PFSK-1 (cell line): ENCODE data around the gene CDHR3.

Experiments
- FOXP2 ChIP-seq: optimal IDR thresholded peaks from 2 replicates; pipeline ENCODE3; 2011; ENCODE audit warnings: borderline replicate concordance, control low read depth, inconsistent platforms; ENCODE audit not compliant: insufficient read depth; ENCODE audit errors: extremely low read length, extremely low read depth
- POLR2AphosphoS5 ChIP-seq: IDR thresholded peaks from 2 replicates; pipeline ENCODE4 v1.6.1; 2012; ENCODE audit warnings: low read depth, mild to moderate bottlenecking, control low read depth, low read length, moderate library complexity
- REST ChIP-seq, 2 experiments: IDR thresholded peaks; 2 replicates each; pipeline versions ENCODE4 v1.6.1 to v1.8.0; 2011 to 2012; ENCODE audit warnings: low read depth in 2 of 2, low read length in 2 of 2, control low read depth in 1 of 2, inconsistent platforms in 1 of 2, mild to moderate bottlenecking in 1 of 2, moderate library complexity in 1 of 2; ENCODE audit not compliant: insufficient read depth in 1 of 2
- SIN3A ChIP-seq: IDR thresholded peaks from 2 replicates; pipeline ENCODE4 v1.6.1; 2012; ENCODE audit warnings: mild to moderate bottlenecking, low read length, moderate library complexity, borderline replicate concordance; ENCODE audit not compliant: insufficient read depth
- TAF1 ChIP-seq: IDR thresholded peaks from 2 replicates; pipeline ENCODE4 v1.6.1; 2012; ENCODE audit warnings: low read length, control low read depth, borderline replicate concordance; ENCODE audit not compliant: insufficient read depth

Gene CDHR3

GRCh38 chr7:105996860-105997737, 34.0 kb downstream of the CDHR3 start:
- TF ChIP-seq FOXP2: no peak
- no peak for TF ChIP-seq TAF1
- no peak for TF ChIP-seq SIN3A
- TF ChIP-seq POLR2AphosphoS5: no peak
- TF ChIP-seq REST (IDR thresholded peaks at IDR 0.05; ENCODE audit: insufficient read depth in 1 of 2, low read depth in 2 of 2, low read length in 2 of 2): no peak

- TF ChIP-seq POLR2AphosphoS5: no peak
- no peak for TF ChIP-seq TAF1
- no peak for TF ChIP-seq FOXP2
- TF ChIP-seq SIN3A: no peak
- TF ChIP-seq REST (IDR thresholded peaks at IDR 0.05; ENCODE audit: insufficient read depth in 1 of 2, low read depth in 2 of 2, low read length in 2 of 2): no peak
Observed at GRCh38 chr7:105999256-105999655, 36.2 kb downstream of the CDHR3 start.

- TF ChIP-seq POLR2AphosphoS5 (no peak), REST (IDR thresholded peaks at IDR 0.05; ENCODE audit: insufficient read depth in 1 of 2, low read depth in 2 of 2, low read length in 2 of 2) (no peak), SIN3A (no peak), TAF1 (no peak), FOXP2 (no peak)
Observed at GRCh38 chr7:106001196-106001595, 38.1 kb downstream of the CDHR3 start.

- no peak for TF ChIP-seq REST (IDR thresholded peaks at IDR 0.05; ENCODE audit: insufficient read depth in 1 of 2, low read depth in 2 of 2, low read length in 2 of 2)
- no peak for TF ChIP-seq FOXP2
Observed at GRCh38 chr7:106001886-106002285, 38.8 kb downstream of the CDHR3 start.
